K562 (cell line): ENCODE data around the gene RASD1.

Experiments used
- FOXK1 ChIP-seq: sonication (generic); formaldehyde crosslinking; IDR thresholded peaks from 2 replicates; pipeline ENCODE4 v1.8.0; 2022; ENCODE audit warnings: missing genetic modification reagents, mild to moderate bottlenecking, borderline replicate concordance
- MIER1 ChIP-seq: fragments of 450-650 bp; IDR thresholded peaks from 2 replicates; pipeline ENCODE4 v1.6.1; 2016; ENCODE audit warnings: antibody characterized with exemption, mild to moderate bottlenecking, low read depth
- USF2 ChIP-seq: sonication (generic); formaldehyde crosslinking; IDR thresholded peaks from 2 replicates; pipeline ENCODE4 v1.5.0; 2020; ENCODE audit warnings: missing genetic modification reagents
- ZNF561 ChIP-seq: fragments of 450-650 bp; formaldehyde crosslinking; conservative IDR thresholded peaks from 2 replicates; pipeline ENCODE4 v1.4.0; 2020; ENCODE audit warnings: mild to moderate bottlenecking, moderate library complexity
- ZNF695 ChIP-seq: fragments of 450-650 bp; formaldehyde crosslinking; IDR thresholded peaks from 2 replicates; pipeline ENCODE4 v1.4.0; 2020; ENCODE audit warnings: mild to moderate bottlenecking, moderate library complexity

GRCh38 chr17:17484451-17484899 lies 11.7 kb downstream of the RASD1 start:
- TF ChIP-seq ZNF561 (CRISPR knock-in tag), result no peak
- no peak for TF ChIP-seq ZNF695 (CRISPR knock-in tag)
- TF ChIP-seq USF2 (CRISPR knock-in tag), result no peak
- no peak for TF ChIP-seq FOXK1
- TF ChIP-seq MIER1, result no peak
